Testis (tissue), 3 donors: ENCODE data around the gene SLC22A24. TPM values are rescaled to one million over a fixed set of nuclear protein-coding genes. Genes with fewer than 3 reads are reported as not detected.
"Not testable (repeated sequence)": the region's sequence is repeated elsewhere in the genome, so short reads cannot be mapped to it uniquely, and the experiment has no call there.

Source experiments
- DNase-seq: peaks from one replicate; pipeline ENCODE4 v3.0.0-alpha.2; 2019
- H3K27ac ChIP-seq, 2 donors: fragments of 200-600 bp; sonication (generic); one replicate each; pipeline ENCODE4 v1.5.1; 2019
- H3K27me3 ChIP-seq: fragments of 200-600 bp; sonication (generic); one replicate; pipeline ENCODE4 v1.5.1; 2019
- H3K36me3 ChIP-seq: fragments of 200-600 bp; sonication (generic); one replicate; pipeline ENCODE4 v1.5.1; 2017; ENCODE audit warnings: low read depth; ENCODE audit errors: missing control alignments
- H3K4me1 ChIP-seq: fragments of 200-600 bp; sonication (generic); one replicate; pipeline ENCODE4 v1.5.1; 2019
- H3K4me3 ChIP-seq, 2 donors: fragments of 200-600 bp; sonication (generic); one replicate each; pipeline ENCODE4 v1.5.1; 2017 to 2019
- H3K9me3 ChIP-seq: fragments of 200-600 bp; sonication (generic); one replicate; pipeline ENCODE4 v1.5.1; 2017
- CTCF ChIP-seq, 3 experiments: fragments of 450-650 bp in 2 of 3; fragments of 200-600 bp in 1 of 3; sonication (generic) in 1 of 3; IDR thresholded peaks; one replicate each; pipeline ENCODE4 v1.5.1; 2016 to 2019; ENCODE audit warnings: antibody characterized with exemption in 3 of 3, mild to moderate bottlenecking in 2 of 3, moderate library complexity in 1 of 3
- POLR2A ChIP-seq: fragments of 450-650 bp; IDR thresholded peaks from one replicate; pipeline ENCODE4 v1.6.1; 2017; ENCODE audit warnings: antibody characterized with exemption, mild to moderate bottlenecking, moderate library complexity
- WGBS, 2 donors: methylation state at CpG; one replicate each; pipeline ENCODE4 v1.1.5; 2018; 5-methylcytosine and 5-hydroxymethylcytosine counted together
- intact Hi-C: fragments of 100-400 bp; cut with DNase I; formaldehyde crosslinking; loops from one replicate; pipeline ENCODE4 v1.15.1; 2023; ENCODE audit warnings: low total_unique reads
- polyA plus RNA-seq: library from polyadenylated mRNA; stranded (reverse); fragments of 350-450 nt; fragmentation: Illumina TruSeq; extraction: RNeasy Lipid Tissue Mini Kit (QIAGEN cat#74804); gene quantifications from one replicate; pipeline ENCODE4 v1.2.3, GENCODE V29; 2014; ENCODE audit warnings: low read depth, low replicate concordance; ENCODE audit not compliant: insufficient read depth
- total RNA-seq, 2 donors: library from RNA; depleted of rRNA; stranded (reverse); fragments of >200 nt; gene quantifications; one replicate each; pipeline ENCODE4 v1.2.3, GENCODE V29; 2016

SLC22A24 gene
- total and polyA plus RNA-seq, 3 donors from 2014 or later, result not detected

- H3K27ac ChIP-seq, result no peak overlapping the region
- H3K4me3 ChIP-seq, result no peak overlapping the region
- DNase-seq, result no peak
- no peaks in the 10 kb centered on the region for H3K27me3 ChIP-seq
- intact Hi-C loops, result no loop called here
- TF ChIP-seq POLR2A (no peak), CTCF (IDR thresholded peaks at IDR 0.05) (no peak)
- no peaks in the 10 kb centered on the region for H3K4me1 ChIP-seq
- no peaks in the 10 kb centered on the region for H3K9me3 ChIP-seq
- 76 to 78% methylated on average over 3 of the region's 3 CpGs for WGBS, 2 donors
- no peaks in the 10 kb centered on the region for H3K36me3 ChIP-seq
Measured at GRCh38 chr11:63099555-63099954, 44.5 kb downstream of the SLC22A24 start.

GRCh38 chr11:63080682-63081081 is 63.3 kb downstream of the SLC22A24 start:
- no peaks in the 10 kb centered on the region for H3K27me3 ChIP-seq
- intact Hi-C loops, result no loop called here
- TF ChIP-seq CTCF (IDR thresholded peaks at IDR 0.05), result no peak
- TF ChIP-seq POLR2A, result no peak
- no peak overlapping the region for H3K4me3 ChIP-seq
- no peaks in the 10 kb centered on the region for H3K36me3 ChIP-seq
- no peaks in the 10 kb centered on the region for H3K9me3 ChIP-seq
- DNase-seq, result no peak
- H3K27ac ChIP-seq, result no peak overlapping the region
- no peaks in the 10 kb centered on the region for H3K4me1 ChIP-seq
- 47 to 68% methylated on average over 2 of the region's 2 CpGs for WGBS, 2 donors

GRCh38 chr11:63046203-63046602 is 97.8 kb downstream of the SLC22A24 start:
- H3K4me1 ChIP-seq, H3K27ac ChIP-seq, DNase-seq, H3K9me3 ChIP-seq, H3K4me3 ChIP-seq, H3K36me3 ChIP-seq, H3K27me3 ChIP-seq, intact Hi-C loops: not testable (repeated sequence)
- 52 to 62% methylated on average over 1 of the region's 1 CpG for WGBS, 2 donors

- DNase-seq, result no peak
- WGBS, 2 donors, result 93 to 100% methylated on average over 3 of the region's 3 CpGs
- TF ChIP-seq CTCF (IDR thresholded peaks at IDR 0.05), result no peak
- TF ChIP-seq POLR2A, result no peak
Measured at GRCh38 chr11:63042596-63042995, 101.4 kb downstream of the SLC22A24 start.

GRCh38 chr11:63032457-63032856 is 111.6 kb downstream of the SLC22A24 start:
- Histone ChIP-seq H3K4me3 (no peak overlapping the region), H3K4me1 (no peaks in the 10 kb centered on the region), H3K9me3 (no peaks in the 10 kb centered on the region), H3K27ac (no peak overlapping the region), H3K27me3 (no peaks in the 10 kb centered on the region), H3K36me3 (no peaks in the 10 kb centered on the region)
- WGBS, 2 donors, result 97 to 98% methylated on average over 4 of the region's 4 CpGs
- no peak for DNase-seq
- intact Hi-C loops, result no loop called here
- no peak for TF ChIP-seq CTCF (IDR thresholded peaks at IDR 0.05)
- TF ChIP-seq POLR2A, result no peak

More at GRCh38 chr11:63042596-63042995, 101.4 kb downstream of the SLC22A24 start:
- no peaks in the 10 kb centered on the region for H3K9me3 ChIP-seq
- H3K4me3 ChIP-seq, result no peak overlapping the region
- H3K36me3 ChIP-seq, result no peaks in the 10 kb centered on the region
- H3K27me3 ChIP-seq, result no peaks in the 10 kb centered on the region
- intact Hi-C loops, result no loop called here
- H3K27ac ChIP-seq, result no peak overlapping the region
- H3K4me1 ChIP-seq, result no peaks in the 10 kb centered on the region

Other genes starting within 250 kb of the SLC22A24 start
- gene CHRM1, start 222.9 kb downstream of the SLC22A24 start, total RNA-seq, result under 1 TPM; 0.06 to 0.39 TPM
- 0.45 TPM for gene CHRM1, start 222.9 kb downstream of the SLC22A24 start, polyA plus RNA-seq
- gene SLC22A6, start 159.3 kb downstream of the SLC22A24 start, total RNA-seq, result not detected
- not detected for gene SLC22A6, start 159.3 kb downstream of the SLC22A24 start, polyA plus RNA-seq
- under 1 TPM in 1 of 2 donors, not detected in 1; 0.06 TPM for gene SLC22A8, start 128.4 kb downstream of the SLC22A24 start, total RNA-seq
- gene SLC22A8, start 128.4 kb downstream of the SLC22A24 start, polyA plus RNA-seq, result not detected
- not detected for gene SLC22A25, start 99.4 kb upstream of the SLC22A24 start, total RNA-seq
- gene SLC22A25, start 99.4 kb upstream of the SLC22A24 start, polyA plus RNA-seq, result not detected
- not detected for gene SLC22A9, start 225.6 kb upstream of the SLC22A24 start, total RNA-seq
- not detected for gene SLC22A9, start 225.6 kb upstream of the SLC22A24 start, polyA plus RNA-seq